ENCODE results near the gene B4GALT5.

DNA sequence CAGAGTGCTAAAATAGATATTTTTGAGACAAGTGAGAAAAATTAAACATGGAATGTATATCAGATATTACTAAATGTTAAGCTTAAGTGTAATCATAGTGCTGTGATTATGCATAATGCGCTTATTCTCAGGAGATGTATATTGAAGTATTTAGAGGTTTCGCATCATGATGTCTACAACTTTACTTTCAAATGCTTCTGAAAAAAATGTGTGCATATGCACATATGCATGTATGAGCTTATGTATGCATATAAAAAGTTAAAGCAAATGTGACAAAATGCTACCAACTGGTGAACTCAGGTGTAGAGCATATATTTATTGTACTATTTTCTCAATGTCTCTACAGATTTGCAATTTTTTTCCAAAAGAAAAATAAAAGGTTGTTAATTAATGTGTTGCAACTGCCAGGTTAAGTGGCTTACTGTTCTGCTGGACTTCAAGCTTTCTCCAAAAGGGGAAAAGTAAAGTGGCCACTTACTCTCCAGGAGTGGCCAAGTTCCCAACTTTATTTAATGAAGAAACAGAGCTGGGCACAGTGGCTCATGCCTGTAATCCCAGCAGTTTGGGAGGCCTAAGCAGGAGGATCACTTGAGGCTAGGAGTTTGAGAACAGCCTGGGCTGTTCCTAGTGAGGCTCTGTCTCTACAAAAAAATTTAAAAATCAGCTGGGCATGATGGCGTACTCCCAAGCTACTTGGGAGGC is 48.9 kb downstream of the B4GALT5 start:
- TF ChIP-seq, protein P1, sequence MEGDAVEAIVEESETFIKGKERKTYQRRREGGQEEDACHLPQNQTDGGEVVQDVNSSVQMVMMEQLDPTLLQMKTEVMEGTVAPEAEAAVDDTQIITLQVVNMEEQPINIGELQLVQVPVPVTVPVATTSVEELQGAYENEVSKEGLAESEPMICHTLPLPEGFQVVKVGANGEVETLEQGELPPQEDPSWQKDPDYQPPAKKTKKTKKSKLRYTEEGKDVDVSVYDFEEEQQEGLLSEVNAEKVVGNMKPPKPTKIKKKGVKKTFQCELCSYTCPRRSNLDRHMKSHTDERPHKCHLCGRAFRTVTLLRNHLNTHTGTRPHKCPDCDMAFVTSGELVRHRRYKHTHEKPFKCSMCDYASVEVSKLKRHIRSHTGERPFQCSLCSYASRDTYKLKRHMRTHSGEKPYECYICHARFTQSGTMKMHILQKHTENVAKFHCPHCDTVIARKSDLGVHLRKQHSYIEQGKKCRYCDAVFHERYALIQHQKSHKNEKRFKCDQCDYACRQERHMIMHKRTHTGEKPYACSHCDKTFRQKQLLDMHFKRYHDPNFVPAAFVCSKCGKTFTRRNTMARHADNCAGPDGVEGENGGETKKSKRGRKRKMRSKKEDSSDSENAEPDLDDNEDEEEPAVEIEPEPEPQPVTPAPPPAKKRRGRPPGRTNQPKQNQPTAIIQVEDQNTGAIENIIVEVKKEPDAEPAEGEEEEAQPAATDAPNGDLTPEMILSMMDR (IDR thresholded peaks at IDR 0.05), result no peak
- no peak for TF ChIP-seq POLR2A (IDR thresholded peaks at IDR 0.05)
